KOPT-K1 (cell line): ENCODE results near the gene ITIH3.
A peak's percentile ranks its signal among the peaks of the same experiment; 100 is the strongest.

Experiments
- H3K27ac ChIP-seq: fragments of 200-600 bp; sonication (generic); 2 replicates; pipeline ENCODE4 v1.5.1; 2016; ENCODE audit warnings: antibody characterized with exemption, mild to moderate bottlenecking, low read depth, low read length; ENCODE audit not compliant: poor library complexity, severe bottlenecking
- H3K36me3 ChIP-seq: fragments of 200-600 bp; sonication (generic); 2 replicates; pipeline ENCODE4 v1.5.1; 2017; ENCODE audit warnings: antibody characterized with exemption, mild to moderate bottlenecking, low read length, moderate library complexity; ENCODE audit not compliant: insufficient read depth
- H3K9me3 ChIP-seq: fragments of 200-600 bp; sonication (generic); 2 replicates; pipeline ENCODE4 v1.5.1; 2017; ENCODE audit warnings: antibody characterized with exemption, low read length, mild to moderate bottlenecking; ENCODE audit not compliant: insufficient read depth, poor library complexity, severe bottlenecking

The ITIH3 gene

DNA sequence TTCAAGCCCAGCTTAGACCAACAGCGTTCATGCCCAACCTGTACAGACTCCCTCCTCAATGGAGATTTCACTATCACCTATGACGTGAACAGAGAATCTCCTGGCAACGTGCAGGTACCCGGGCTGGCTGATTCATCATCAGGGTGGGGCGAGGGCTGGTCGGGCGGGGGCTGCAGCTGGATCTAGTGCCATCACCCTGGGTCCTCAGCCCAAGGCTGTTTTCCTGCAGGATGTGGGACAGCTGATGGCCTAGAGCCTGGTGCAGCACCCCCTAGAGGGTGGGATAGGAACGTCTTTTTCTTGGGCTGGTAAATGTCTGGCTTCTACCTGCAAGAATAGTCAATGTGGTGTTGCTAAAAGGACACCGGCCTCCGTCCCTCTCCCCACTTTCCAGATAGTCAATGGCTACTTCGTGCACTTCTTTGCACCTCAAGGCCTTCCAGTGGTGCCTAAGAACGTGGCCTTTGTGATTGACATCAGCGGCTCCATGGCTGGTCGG is 4.4 kb downstream of the ITIH3 start:
- Histone ChIP-seq H3K36me3 (no peaks in the 10 kb centered on the region), H3K27ac (no peak overlapping the region), H3K9me3 (no peaks in the 10 kb centered on the region)

DNA sequence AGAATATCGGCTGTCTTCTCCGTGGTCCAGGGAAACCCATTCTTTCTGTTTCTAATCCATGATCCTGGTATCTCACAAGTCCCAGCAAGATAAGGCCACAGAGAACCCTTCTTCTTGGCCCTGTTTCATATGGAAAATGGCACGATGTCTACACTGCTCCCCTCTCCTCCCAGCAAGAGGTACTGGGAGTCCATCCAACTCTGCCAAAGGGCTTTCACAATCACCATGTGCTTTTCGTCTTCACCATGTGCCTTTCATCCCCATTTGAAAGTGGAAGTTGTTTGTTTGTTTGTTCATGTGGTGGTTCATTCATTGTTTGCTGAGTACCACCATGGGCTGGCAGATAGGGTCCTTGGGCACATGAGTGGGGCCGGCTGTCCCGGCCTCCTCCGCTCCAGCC is 5.5 kb downstream of the ITIH3 start:
- no peak overlapping the region for H3K27ac ChIP-seq
- H3K36me3 ChIP-seq, result no peaks in the 10 kb centered on the region
- H3K9me3 ChIP-seq, result no peaks in the 10 kb centered on the region

GRCh38 chr3:52801839-52802238 is 7.2 kb downstream of the ITIH3 start:
- H3K27ac ChIP-seq, result no peak overlapping the region
- no peaks in the 10 kb centered on the region for H3K9me3 ChIP-seq
- no peaks in the 10 kb centered on the region for H3K36me3 ChIP-seq

DNA sequence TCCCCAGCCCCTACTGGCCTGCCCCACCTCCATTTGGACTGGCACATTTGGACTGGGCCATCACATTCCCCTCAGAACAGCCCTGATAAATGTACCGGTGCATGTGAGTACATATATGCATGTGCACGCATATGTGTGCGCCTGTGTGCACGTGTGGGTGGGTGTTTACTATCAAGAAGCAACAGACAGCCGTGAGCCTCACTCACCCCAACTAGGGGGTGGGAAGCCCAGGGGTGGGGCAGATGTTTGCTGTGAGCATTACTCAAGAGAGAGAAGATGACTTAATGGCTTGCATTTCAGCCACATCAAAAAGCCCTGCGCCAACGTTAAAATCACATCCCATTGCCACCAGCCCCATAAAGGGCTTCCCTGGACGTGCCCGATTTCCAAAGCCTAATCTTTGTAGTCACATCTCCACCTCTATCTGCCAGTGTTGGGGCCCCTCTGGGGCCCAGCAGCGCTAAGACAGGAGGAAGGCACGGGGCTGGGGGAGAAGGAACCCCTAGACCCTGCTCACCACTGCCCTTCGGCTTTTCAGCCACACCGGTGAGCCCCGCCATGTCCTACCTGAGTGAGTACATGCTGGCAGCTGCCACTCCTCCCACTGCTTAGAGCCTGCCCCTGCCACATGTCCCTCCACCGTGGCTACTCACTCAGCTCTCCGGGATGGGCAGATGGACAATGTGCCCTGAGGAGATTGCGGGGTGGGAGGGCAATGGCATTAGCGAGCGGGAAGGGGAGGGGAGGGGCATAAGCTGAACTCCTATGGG is 10.9 kb downstream of the ITIH3 start:
- no peaks in the 10 kb centered on the region for H3K36me3 ChIP-seq
- no peaks in the 10 kb centered on the region for H3K9me3 ChIP-seq
- H3K27ac ChIP-seq, result no peak overlapping the region

DNA sequence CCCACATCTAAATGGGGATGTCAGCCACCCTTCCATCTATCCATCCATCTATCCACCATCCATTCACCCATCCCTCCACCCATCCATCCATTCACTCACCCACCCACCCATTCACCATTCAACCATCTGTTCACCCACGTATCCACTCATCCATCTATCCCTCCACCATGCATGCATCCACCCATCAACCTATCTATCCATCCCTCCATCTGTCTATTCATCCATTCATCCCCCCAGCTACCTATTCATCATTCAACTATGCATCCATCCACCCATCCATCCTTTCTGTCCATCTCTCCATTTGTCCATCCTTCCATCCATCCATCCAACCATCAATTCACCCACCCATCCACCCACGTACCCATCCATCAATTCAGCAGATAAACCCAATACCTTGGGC is 14.6 kb downstream of the ITIH3 start:
- Histone ChIP-seq H3K9me3 (no peaks in the 10 kb centered on the region), H3K36me3 (no peaks in the 10 kb centered on the region), H3K27ac (peak overlapping the region; percentile 58)

GRCh38 chr3:52809662-52810377 is 15.2 kb downstream of the ITIH3 start:
- Histone ChIP-seq H3K27ac (peak overlapping the region; percentile 58), H3K36me3 (no peaks in the 10 kb centered on the region), H3K9me3 (no peaks in the 10 kb centered on the region)

DNA sequence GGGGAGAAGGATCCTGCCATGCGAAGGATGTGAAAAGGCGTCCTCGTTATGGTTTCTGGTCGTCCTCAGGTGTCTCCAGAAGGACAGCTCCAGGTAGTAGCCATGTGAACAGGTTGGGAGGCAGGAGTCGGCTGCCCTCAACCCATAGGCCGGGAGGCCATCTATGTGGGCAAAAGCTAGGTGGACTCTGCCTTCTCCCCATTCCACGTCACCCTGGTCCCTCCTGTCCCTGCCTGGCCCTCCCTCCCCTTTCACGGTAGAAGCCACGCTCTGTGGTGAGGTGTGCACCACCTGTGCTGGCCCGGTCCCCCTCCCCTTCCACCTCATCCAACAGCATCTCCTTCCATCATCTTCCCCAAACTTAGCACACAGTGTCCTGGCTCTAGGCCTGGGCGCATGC is 16.3 kb downstream of the ITIH3 start:
- H3K36me3 ChIP-seq, result no peaks in the 10 kb centered on the region
- H3K9me3 ChIP-seq, result no peaks in the 10 kb centered on the region
- peak overlapping the region; percentile 58 for H3K27ac ChIP-seq

GRCh38 chr3:52811452-52812011 is 16.9 kb downstream of the ITIH3 start:
- Histone ChIP-seq H3K36me3 (no peaks in the 10 kb centered on the region), H3K9me3 (no peaks in the 10 kb centered on the region), H3K27ac (peak overlapping the region; percentile 58)

DNA sequence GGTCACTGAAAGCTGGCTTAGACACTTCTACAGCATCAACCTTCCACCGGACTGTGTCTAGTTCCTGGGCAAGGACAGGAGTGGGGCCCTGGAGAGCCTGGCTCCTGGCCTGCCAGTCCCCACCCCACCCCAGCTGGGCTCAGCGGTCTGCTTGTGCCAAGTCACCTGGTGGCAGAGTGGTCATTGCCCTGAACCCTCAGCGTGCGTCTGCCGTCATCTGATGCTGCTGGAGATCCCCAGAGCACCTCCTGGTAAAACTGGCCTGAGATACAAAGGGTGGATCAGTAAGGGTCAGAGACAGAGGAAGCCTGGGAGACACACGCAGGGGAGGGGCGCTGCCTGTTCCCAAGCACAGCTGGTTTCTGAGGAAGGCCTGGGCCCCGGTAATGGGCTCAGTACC is 19.2 kb downstream of the ITIH3 start:
- Histone ChIP-seq H3K9me3 (no peaks in the 10 kb centered on the region), H3K27ac (no peak overlapping the region), H3K36me3 (no peaks in the 10 kb centered on the region)

DNA sequence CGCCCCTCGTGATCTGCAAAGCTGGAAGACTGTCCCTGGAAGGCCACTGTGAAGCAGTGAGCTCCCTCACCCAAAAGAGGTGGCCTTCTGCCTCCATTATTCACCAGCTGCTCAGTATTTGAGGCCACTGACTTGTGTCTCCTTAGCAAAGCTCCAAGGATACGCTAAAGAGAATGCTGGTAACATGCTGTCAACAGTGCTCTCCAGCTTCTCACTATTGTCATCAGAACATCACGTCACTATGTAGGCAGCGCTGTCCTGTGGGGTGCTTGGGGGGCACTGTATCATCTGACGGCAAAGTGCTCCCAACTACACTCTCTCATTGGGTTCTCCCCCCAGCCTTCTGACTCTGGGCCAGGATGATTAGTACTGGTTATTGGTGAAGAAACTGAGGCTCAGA is 21.6 kb downstream of the ITIH3 start:
- Histone ChIP-seq H3K9me3 (no peaks in the 10 kb centered on the region), H3K27ac (no peak overlapping the region), H3K36me3 (no peaks in the 10 kb centered on the region)

- Histone ChIP-seq H3K36me3 (no peaks in the 10 kb centered on the region), H3K27ac (no peak overlapping the region), H3K9me3 (no peaks in the 10 kb centered on the region)
Measured at GRCh38 chr3:52816654-52817053, 22.1 kb downstream of the ITIH3 start.

DNA sequence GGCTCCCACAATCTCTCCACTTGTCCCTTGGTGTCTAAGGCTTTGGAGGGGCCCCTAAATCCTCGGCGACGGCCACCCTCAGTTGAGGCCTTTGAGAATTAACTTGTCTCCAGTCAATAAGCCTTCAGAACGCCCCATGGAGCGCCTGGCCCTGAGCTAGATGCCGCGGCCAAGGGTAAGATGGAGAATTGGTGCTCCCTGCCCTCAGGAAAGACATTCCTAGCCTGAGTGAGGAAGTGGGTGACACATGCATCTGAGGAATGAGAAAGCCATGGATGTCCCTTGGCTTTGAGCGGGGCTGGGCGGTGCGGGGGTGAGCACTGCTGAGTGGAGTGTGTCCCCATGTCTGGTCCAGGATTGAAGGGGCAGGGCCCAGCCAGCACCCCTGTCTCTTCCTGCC is 22.6 kb downstream of the ITIH3 start:
- Histone ChIP-seq H3K9me3 (no peaks in the 10 kb centered on the region), H3K36me3 (no peaks in the 10 kb centered on the region), H3K27ac (no peak overlapping the region)

DNA sequence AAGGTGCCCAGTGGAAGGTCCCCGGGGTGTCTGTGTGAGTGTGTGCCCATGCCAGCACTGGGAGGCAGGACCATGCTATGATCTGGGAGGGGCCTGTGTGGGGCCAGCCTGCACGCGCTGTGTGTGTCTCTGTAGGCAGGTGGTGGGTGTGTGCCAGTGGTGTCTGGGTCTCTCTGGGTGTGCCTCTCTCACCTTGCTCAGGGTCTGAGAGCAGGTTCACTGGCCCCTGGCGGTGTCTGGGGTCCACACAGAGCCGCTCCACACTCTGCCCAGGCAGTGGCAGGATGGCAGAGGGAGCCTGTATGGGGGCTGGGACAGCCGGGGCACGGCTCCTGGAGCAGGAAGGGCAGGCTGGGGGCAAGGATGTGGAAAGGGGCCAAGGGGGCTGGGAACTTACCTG is 23.3 kb downstream of the ITIH3 start:
- no peak overlapping the region for H3K27ac ChIP-seq
- H3K9me3 ChIP-seq, result no peaks in the 10 kb centered on the region
- no peaks in the 10 kb centered on the region for H3K36me3 ChIP-seq

GRCh38 chr3:52819936-52820335 is 25.3 kb downstream of the ITIH3 start:
- Histone ChIP-seq H3K27ac (no peak overlapping the region), H3K36me3 (no peaks in the 10 kb centered on the region), H3K9me3 (no peaks in the 10 kb centered on the region)

DNA sequence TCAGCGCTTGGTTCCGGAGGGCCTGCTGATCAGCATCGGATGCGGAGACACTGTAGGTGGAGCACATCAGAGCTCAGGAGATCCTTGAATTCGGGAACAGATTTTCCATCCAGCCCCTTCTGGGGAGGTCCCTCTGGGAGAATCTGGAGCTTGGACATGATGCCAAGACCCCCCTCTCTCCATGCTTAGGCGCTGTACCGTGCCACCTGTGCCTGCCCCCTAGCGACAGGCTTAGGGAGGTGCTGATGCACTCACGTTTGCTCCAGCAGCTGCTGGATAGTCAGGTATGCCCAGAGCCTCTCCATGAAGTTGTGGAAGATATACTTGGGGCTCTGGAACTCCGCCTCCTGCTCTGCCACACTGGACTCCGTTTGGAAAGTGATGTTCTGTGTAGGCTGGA is 26.1 kb downstream of the ITIH3 start:
- Histone ChIP-seq H3K27ac (no peak overlapping the region), H3K9me3 (no peaks in the 10 kb centered on the region), H3K36me3 (no peaks in the 10 kb centered on the region)
